Thoracic aorta (tissue), 2 donors: ENCODE measurements around the gene ASB18. TPM values are rescaled to one million over a fixed set of nuclear protein-coding genes. Genes with fewer than 3 reads are reported as not detected.
"Not testable (repeated sequence)": the region's sequence is repeated elsewhere in the genome, so short reads cannot be mapped to it uniquely, and the experiment has no call there.

Experiments
- ATAC-seq: fragments of 150-250 bp; one replicate; pipeline ENCODE4 v1.8.0; 2017; ENCODE audit warnings: low read depth; ENCODE audit not compliant: insufficient number of reproducible peaks, low FRiP score
- DNase-seq: peaks from one replicate; pipeline ENCODE4 v3.0.0-alpha.2; 2020; ENCODE audit warnings: low spot score
- H3K27ac ChIP-seq, 2 donors: fragments of 200-600 bp; sonication (generic); 1 replicate in 1 of 2; 2 replicates in 1 of 2; pipeline ENCODE4 v1.5.1; 2016; ENCODE audit warnings: mild to moderate bottlenecking in 2 of 2, moderate library complexity in 2 of 2
- H3K27me3 ChIP-seq: fragments of 200-600 bp; sonication (generic); replicated peaks from 2 replicates; pipeline ENCODE4 v1.6.0; 2016; ENCODE audit warnings: mild to moderate bottlenecking; ENCODE audit not compliant: insufficient read depth
- H3K36me3 ChIP-seq: fragments of 200-600 bp; sonication (generic); one replicate; pipeline ENCODE4 v1.5.1; 2016
- H3K4me1 ChIP-seq, 2 donors: fragments of 200-600 bp; sonication (generic); 1 replicate in 1 of 2; 2 replicates in 1 of 2; pipeline versions ENCODE4 v1.5.1 to v1.6.0; 2016; ENCODE audit warnings: low read depth in 2 of 2, mild to moderate bottlenecking in 1 of 2; ENCODE audit not compliant: control insufficient read depth in 1 of 2
- H3K4me3 ChIP-seq: fragments of 200-600 bp; sonication (generic); 2 replicates; pipeline ENCODE4 v1.5.1; 2016; ENCODE audit warnings: mild to moderate bottlenecking
- H3K9me3 ChIP-seq: fragments of 200-600 bp; sonication (generic); 2 replicates; pipeline ENCODE4 v1.5.1; 2016
- CTCF ChIP-seq: fragments of 200-600 bp; sonication (generic); IDR thresholded peaks from one replicate; pipeline ENCODE4 v1.5.1; 2019; ENCODE audit warnings: antibody characterized with exemption
- total RNA-seq, 2 donors: library from RNA; depleted of rRNA; stranded (reverse); fragments of >200 nt; gene quantifications; one replicate each; pipeline versions ENCODE4 v1.1.0 to v1.2.3, GENCODE V29; 2016

The ASB18 gene
- total RNA-seq, 2 donors from 2014 or later: not detected

GRCh38 chr2:236271851-236272250 is 7.6 kb upstream of the ASB18 start:
- H3K27ac ChIP-seq: no peak overlapping the region
- H3K4me1 ChIP-seq: no peaks in the 10 kb centered on the region
- TF ChIP-seq CTCF: no peak
- H3K36me3 ChIP-seq: no peaks in the 10 kb centered on the region
- no peak overlapping the region for H3K4me3 ChIP-seq
- DNase-seq (no peak), ATAC-seq (no peak)
- H3K27me3 ChIP-seq: no peaks in the 10 kb centered on the region
- no peaks in the 10 kb centered on the region for H3K9me3 ChIP-seq

GRCh38 chr2:236269876-236270275 is 5.7 kb upstream of the ASB18 start:
- H3K27me3 ChIP-seq, H3K27ac ChIP-seq, H3K36me3 ChIP-seq, H3K4me1 ChIP-seq, H3K9me3 ChIP-seq, ATAC-seq, H3K4me3 ChIP-seq, DNase-seq: not testable (repeated sequence)

- DNase-seq (no peak), ATAC-seq (no peak)
- Histone ChIP-seq H3K27ac (no peak overlapping the region), H3K36me3 (no peaks in the 10 kb centered on the region), H3K27me3 (no peaks in the 10 kb centered on the region), H3K4me3 (no peak overlapping the region), H3K9me3 (no peaks in the 10 kb centered on the region), H3K4me1 (no peaks in the 10 kb centered on the region)
- no peak for TF ChIP-seq CTCF
Measured at GRCh38 chr2:236265675-236266074, 1.5 kb upstream of the ASB18 start.

GRCh38 chr2:236262238-236262637 is 2.0 kb downstream of the ASB18 start:
- no peak for DNase-seq
- Histone ChIP-seq H3K36me3 (no peaks in the 10 kb centered on the region), H3K9me3 (no peaks in the 10 kb centered on the region), H3K4me3 (no peak overlapping the region), H3K27me3 (no peaks in the 10 kb centered on the region), H3K4me1 (no peaks in the 10 kb centered on the region), H3K27ac (no peak overlapping the region)
- no peak for TF ChIP-seq CTCF
- ATAC-seq: no peak

- DNase-seq (no peak), ATAC-seq (no peak)
- Histone ChIP-seq H3K36me3 (no peaks in the 10 kb centered on the region), H3K27ac (no peak overlapping the region), H3K4me3 (no peak overlapping the region), H3K27me3 (no peaks in the 10 kb centered on the region), H3K9me3 (no peaks in the 10 kb centered on the region), H3K4me1 (no peaks in the 10 kb centered on the region)
- TF ChIP-seq CTCF: no peak
Measured at GRCh38 chr2:236261452-236261851, 2.8 kb downstream of the ASB18 start.

- DNase-seq: no peak
- no peaks in the 10 kb centered on the region for H3K27me3 ChIP-seq
Measured at GRCh38 chr2:236259371-236259770, 4.8 kb downstream of the ASB18 start.

More at GRCh38 chr2:236259371-236259770, 4.8 kb downstream of the ASB18 start:
- no peak for TF ChIP-seq CTCF
- no peaks in the 10 kb centered on the region for H3K9me3 ChIP-seq
- H3K4me1 ChIP-seq: no peaks in the 10 kb centered on the region
- ATAC-seq: no peak
- no peak overlapping the region for H3K4me3 ChIP-seq
- H3K36me3 ChIP-seq: no peaks in the 10 kb centered on the region
- no peak overlapping the region for H3K27ac ChIP-seq
